OCI-LY1 (cell line): ENCODE results near the gene FNDC5.
A peak's percentile ranks its signal among the peaks of the same experiment; 100 is the strongest.

Experiments
- H2AFZ ChIP-seq: fragments of 200-600 bp; sonication (generic), shearing (Covaris generic); 2 replicates; pipeline ENCODE4 v1.6.0; 2014; ENCODE audit warnings: antibody characterized with exemption, mild to moderate bottlenecking, low read length
- H3F3A ChIP-seq: fragments of 200-600 bp; sonication (generic), shearing (Covaris generic); 2 replicates; pipeline ENCODE4 v1.6.0; 2014; ENCODE audit warnings: mild to moderate bottlenecking, antibody characterized with exemption, low read length, moderate library complexity; ENCODE audit not compliant: insufficient read depth
- H3K27ac ChIP-seq: fragments of 200-600 bp; sonication (generic); 2 replicates; pipeline ENCODE4 v1.5.1; 2014; ENCODE audit warnings: low read length, mixed run types, mild to moderate bottlenecking, low read depth; ENCODE audit not compliant: poor library complexity, severe bottlenecking
- H3K27me3 ChIP-seq: fragments of 200-600 bp; sonication (generic); 2 replicates; pipeline ENCODE4 v1.6.0; 2014; ENCODE audit warnings: antibody characterized with exemption, mild to moderate bottlenecking, low read length, moderate library complexity; ENCODE audit not compliant: insufficient read depth
- H3K36me3 ChIP-seq: fragments of 200-600 bp; sonication (generic); 2 replicates; pipeline ENCODE4 v1.6.1; 2014; ENCODE audit warnings: mild to moderate bottlenecking, antibody characterized with exemption, low read length, moderate library complexity, mixed read lengths; ENCODE audit not compliant: insufficient read depth
- H3K4me1 ChIP-seq: fragments of 200-600 bp; sonication (generic); 2 replicates; pipeline ENCODE4 v1.5.1; 2014; ENCODE audit warnings: mild to moderate bottlenecking, low read length, moderate library complexity; ENCODE audit not compliant: insufficient read depth, severe bottlenecking
- H3K4me2 ChIP-seq: fragments of 200-600 bp; sonication (generic), shearing (Covaris generic); 2 replicates; pipeline ENCODE4 v1.6.1; 2014; ENCODE audit warnings: low read length
- H3K4me3 ChIP-seq: fragments of 200-600 bp; sonication (generic); 2 replicates; pipeline ENCODE4 v1.5.1; 2014; ENCODE audit warnings: low read length, low read depth, mild to moderate bottlenecking, mixed read lengths; ENCODE audit not compliant: poor library complexity, severe bottlenecking
- H3K79me2 ChIP-seq: fragments of 200-600 bp; shearing (Covaris generic); 2 replicates; pipeline ENCODE4 v1.6.1; 2016; ENCODE audit warnings: mixed run types, low read length, mixed read lengths; ENCODE audit not compliant: insufficient read depth
- H3K9ac ChIP-seq: fragments of 200-600 bp; sonication (generic), shearing (Covaris generic); 2 replicates; pipeline ENCODE4 v1.6.1; 2014; ENCODE audit warnings: mild to moderate bottlenecking, low read length, mixed read lengths
- H3K9me2 ChIP-seq: fragments of 200-600 bp; sonication (generic), shearing (Covaris generic); 2 replicates; pipeline ENCODE4 v1.6.1; 2014; ENCODE audit warnings: low read depth, mild to moderate bottlenecking, low read length, mixed read lengths
- H3K9me3 ChIP-seq: fragments of 200-600 bp; shearing (Covaris generic); 2 replicates; pipeline ENCODE4 v1.6.1; 2014; ENCODE audit warnings: low read length, mixed read lengths
- H4K20me1 ChIP-seq: fragments of 200-600 bp; sonication (generic), shearing (Covaris generic); 2 replicates; pipeline ENCODE4 v1.6.0; 2016; ENCODE audit warnings: mild to moderate bottlenecking, low read length; ENCODE audit not compliant: insufficient read depth
- EZH2 ChIP-seq: fragments of 200-600 bp; sonication (generic), shearing (Covaris generic); IDR thresholded peaks from 2 replicates; pipeline ENCODE4 v1.8.0; 2017; ENCODE audit warnings: borderline replicate concordance, mixed run types, mild to moderate bottlenecking, antibody characterized with exemption, low read length, moderate library complexity, mixed read lengths
- TF ChIP-seq, protein P1 (sequence below): fragments of 200-600 bp; sonication (generic), shearing (Covaris generic); IDR thresholded peaks from 2 replicates; pipeline ENCODE4 v1.5.1; 2017; ENCODE audit warnings: mild to moderate bottlenecking, antibody characterized with exemption, low read length, moderate library complexity, mixed read lengths

Gene FNDC5

DNA sequence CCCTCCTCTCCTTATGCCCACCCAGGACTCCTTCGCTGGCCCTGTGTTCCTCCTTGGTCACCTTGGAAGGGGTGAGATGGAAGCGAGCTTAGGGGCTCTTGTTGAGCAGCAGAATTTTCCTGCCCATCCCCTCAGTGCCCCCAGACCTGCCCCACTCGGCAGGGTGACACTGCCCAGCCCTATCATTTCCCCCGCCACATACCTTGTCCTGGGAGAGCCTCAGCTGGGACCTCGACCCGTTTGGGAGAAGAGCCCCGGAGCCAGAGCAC lies 1.4 kb upstream of the FNDC5 start:
- Histone ChIP-seq H3K9me3 (no peaks in the 10 kb centered on the region), H3K9ac (no peak overlapping the region), H3K4me1 (peaks cover 7% of the 10 kb centered on the region), H3K79me2 (no peaks in the 10 kb centered on the region), H3K27me3 (no peaks in the 10 kb centered on the region; the same call in 1 of the 2 replicates), H2AFZ (no peak overlapping the region), H3K4me2 (no peak overlapping the region), H3K9me2 (no peaks in the 10 kb centered on the region), H3K36me3 (no peaks in the 10 kb centered on the region), H3K27ac (no peak overlapping the region), H3K4me3 (no peak overlapping the region), H3F3A (no peaks in the 10 kb centered on the region), H4K20me1 (no peaks in the 10 kb centered on the region)
- no peak for TF ChIP-seq EZH2
- TF ChIP-seq, protein P1, sequence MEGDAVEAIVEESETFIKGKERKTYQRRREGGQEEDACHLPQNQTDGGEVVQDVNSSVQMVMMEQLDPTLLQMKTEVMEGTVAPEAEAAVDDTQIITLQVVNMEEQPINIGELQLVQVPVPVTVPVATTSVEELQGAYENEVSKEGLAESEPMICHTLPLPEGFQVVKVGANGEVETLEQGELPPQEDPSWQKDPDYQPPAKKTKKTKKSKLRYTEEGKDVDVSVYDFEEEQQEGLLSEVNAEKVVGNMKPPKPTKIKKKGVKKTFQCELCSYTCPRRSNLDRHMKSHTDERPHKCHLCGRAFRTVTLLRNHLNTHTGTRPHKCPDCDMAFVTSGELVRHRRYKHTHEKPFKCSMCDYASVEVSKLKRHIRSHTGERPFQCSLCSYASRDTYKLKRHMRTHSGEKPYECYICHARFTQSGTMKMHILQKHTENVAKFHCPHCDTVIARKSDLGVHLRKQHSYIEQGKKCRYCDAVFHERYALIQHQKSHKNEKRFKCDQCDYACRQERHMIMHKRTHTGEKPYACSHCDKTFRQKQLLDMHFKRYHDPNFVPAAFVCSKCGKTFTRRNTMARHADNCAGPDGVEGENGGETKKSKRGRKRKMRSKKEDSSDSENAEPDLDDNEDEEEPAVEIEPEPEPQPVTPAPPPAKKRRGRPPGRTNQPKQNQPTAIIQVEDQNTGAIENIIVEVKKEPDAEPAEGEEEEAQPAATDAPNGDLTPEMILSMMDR = no peak

DNA sequence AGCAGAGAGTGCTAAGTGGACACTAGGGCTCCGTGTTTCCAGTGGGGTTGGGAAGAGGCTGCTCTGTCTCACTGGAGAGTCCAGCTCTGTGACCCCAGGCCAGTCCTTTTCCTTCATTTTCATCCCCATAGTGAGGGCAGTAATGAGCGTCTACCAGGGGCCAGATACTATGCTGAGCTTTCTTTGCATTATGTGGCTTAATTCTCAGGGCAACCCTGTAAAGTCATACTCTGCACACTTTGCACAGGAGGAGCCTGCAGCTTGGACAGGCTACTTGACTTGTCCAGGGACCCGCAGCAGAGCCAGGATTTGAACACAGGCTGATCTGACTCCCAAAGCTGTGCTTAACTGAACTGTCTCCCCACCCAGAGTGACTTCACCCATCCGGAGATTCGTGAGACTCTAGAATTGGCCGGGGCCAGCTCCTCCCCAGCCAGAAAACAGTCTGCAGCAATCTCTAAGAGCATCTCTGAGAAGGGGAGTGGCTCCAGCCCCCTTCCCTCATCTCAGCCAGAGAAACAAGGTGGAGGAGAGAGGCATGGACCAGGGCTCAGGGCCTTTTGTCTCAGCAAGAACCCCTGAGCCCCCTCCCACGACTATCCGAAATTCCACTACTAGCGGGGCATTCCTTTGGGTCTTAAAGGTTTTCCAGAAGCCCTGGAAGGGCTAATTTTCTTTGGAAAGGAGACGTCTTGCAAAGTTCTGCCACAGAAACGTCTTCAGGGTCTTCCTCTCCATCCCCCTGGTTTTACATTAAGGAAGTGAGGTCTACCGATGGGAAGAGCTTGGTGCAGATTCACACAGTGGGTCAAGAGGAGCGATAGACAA lies 866 bp upstream of the FNDC5 start:
- H2AFZ ChIP-seq = no peak overlapping the region
- H3K27me3 ChIP-seq = no peaks in the 10 kb centered on the region
- H3K36me3 ChIP-seq = no peaks in the 10 kb centered on the region
- H3K79me2 ChIP-seq = no peaks in the 10 kb centered on the region
- TF ChIP-seq EZH2 = no peak
- TF ChIP-seq, protein P1 = no peak
- no peaks in the 10 kb centered on the region for H3K9me2 ChIP-seq
- H3K4me1 ChIP-seq = peaks cover 7% of the 10 kb centered on the region
- H3K27ac ChIP-seq = no peak overlapping the region
- H4K20me1 ChIP-seq = no peaks in the 10 kb centered on the region
- H3K9me3 ChIP-seq = no peaks in the 10 kb centered on the region
- H3K9ac ChIP-seq = no peak overlapping the region
- H3F3A ChIP-seq = no peaks in the 10 kb centered on the region
- H3K4me3 ChIP-seq = no peak overlapping the region
- 0 out of 2 replicates have a peak overlapping the region, but pooled peaks have one; percentile 26 for H3K4me2 ChIP-seq

DNA sequence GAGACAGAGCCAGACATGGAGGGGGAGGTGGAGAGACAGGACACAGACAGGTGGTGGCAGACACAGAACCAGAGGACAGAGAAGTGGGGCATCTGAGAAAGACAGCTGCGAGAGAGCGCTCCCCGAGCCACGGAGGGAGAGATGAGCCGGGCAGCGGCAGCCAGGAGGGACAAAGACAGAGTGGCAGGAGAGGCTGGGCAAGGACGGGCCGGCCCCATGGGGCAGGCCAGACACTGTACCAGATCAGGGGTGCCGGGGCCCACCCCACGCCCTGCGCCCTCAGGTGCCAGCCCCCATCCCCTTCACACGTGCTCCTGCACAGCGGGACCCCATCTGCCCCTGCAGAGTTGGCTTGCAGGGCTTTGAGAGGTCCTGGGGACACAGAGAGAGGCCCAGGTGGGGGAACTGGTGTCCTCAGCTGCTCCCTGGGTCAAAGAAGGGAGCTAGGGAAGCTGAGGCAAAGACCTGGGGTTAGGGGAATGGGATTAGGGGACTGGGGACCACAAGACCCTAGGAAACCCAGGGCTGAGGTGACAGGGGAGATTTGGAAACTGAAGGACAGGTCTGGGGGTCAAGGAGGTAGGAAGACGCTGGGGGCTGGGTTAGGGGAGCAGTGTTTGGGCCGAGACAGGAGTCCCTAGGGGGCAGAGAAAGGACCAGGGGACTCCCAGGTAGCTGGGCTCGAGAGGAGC lies 643 bp downstream of the FNDC5 start:
- no peak overlapping the region for H3K9ac ChIP-seq
- no peak overlapping the region for H2AFZ ChIP-seq
- H3K36me3 ChIP-seq = no peaks in the 10 kb centered on the region
- H3F3A ChIP-seq = no peaks in the 10 kb centered on the region
- no peaks in the 10 kb centered on the region for H4K20me1 ChIP-seq
- no peak overlapping the region for H3K4me2 ChIP-seq
- H3K9me2 ChIP-seq = no peaks in the 10 kb centered on the region
- no peak for TF ChIP-seq EZH2
- TF ChIP-seq, protein P1 = no peak
- no peak overlapping the region for H3K4me3 ChIP-seq
- H3K9me3 ChIP-seq = no peaks in the 10 kb centered on the region
- H3K79me2 ChIP-seq = no peaks in the 10 kb centered on the region
- H3K27ac ChIP-seq = no peak overlapping the region
- peaks cover 7% of the 10 kb centered on the region for H3K4me1 ChIP-seq
- no peaks in the 10 kb centered on the region for H3K27me3 ChIP-seq
